Right lobe of liver (tissue), 6 donors: Measurements from ENCODE around the gene SYNE1. TPM values are rescaled to one million over a fixed set of nuclear protein-coding genes. Genes with fewer than 3 reads are reported as not detected.

Experiments
- ATAC-seq, 4 donors: fragments of 200-7000 bp; cut with Tn5 transposase; one replicate each; pipeline ENCODE4 v1.9.1; 2020; ENCODE audit warnings: mild to moderate bottlenecking in 4 of 4, moderate library complexity in 4 of 4
- DNase-seq, 3 donors: peaks; one replicate each; pipeline ENCODE4 v3.0.0-alpha.2; 2020
- H3K27ac ChIP-seq, 3 donors: fragments of 200-600 bp; one replicate each; pipeline ENCODE4 v1.8.0; 2022
- H3K27me3 ChIP-seq, 2 donors: fragments of 200-600 bp; one replicate each; pipeline ENCODE4 v1.8.0; 2022
- H3K36me3 ChIP-seq, 4 donors: fragments of 200-600 bp; sonication (generic) in 1 of 4; one replicate each; pipeline versions ENCODE4 v1.5.1 to v1.8.0; 2017 to 2022; ENCODE audit warnings: control low read depth in 1 of 4
- H3K4me1 ChIP-seq, 4 donors: fragments of 200-600 bp; sonication (generic) in 1 of 4; one replicate each; pipeline versions ENCODE4 v1.5.1 to v1.8.0; 2017 to 2022; ENCODE audit warnings: control low read depth in 1 of 4
- H3K4me3 ChIP-seq, 3 donors: fragments of 200-600 bp; one replicate each; pipeline ENCODE4 v1.8.0; 2022
- H3K9me3 ChIP-seq, 4 donors: fragments of 200-600 bp; sonication (generic) in 1 of 4; one replicate each; pipeline versions ENCODE4 v1.5.1 to v1.8.0; 2017 to 2022; ENCODE audit warnings: control low read depth in 1 of 4
- POLR2A ChIP-seq: fragments of 450-650 bp; IDR thresholded peaks from one replicate; pipeline ENCODE4 v1.6.1; 2017; ENCODE audit warnings: antibody characterized with exemption, mild to moderate bottlenecking
- WGBS: methylation state at CpG from one replicate; pipeline ENCODE4 v1.1.6; 2018; ENCODE audit warnings: low coverage, low lambda C conversion rate; ENCODE audit not compliant: insufficient coverage; ENCODE audit errors: missing lambda C conversion rate; 5-methylcytosine and 5-hydroxymethylcytosine counted together
- intact Hi-C, 2 donors: fragments of 100-400 bp; cut with DNase I; formaldehyde crosslinking; loops; one replicate each; pipeline versions ENCODE4 v1.11.2 to v1.14.1; 2022
- total RNA-seq, 6 experiments: library from RNA; depleted of rRNA in 2 of 6; stranded (reverse); fragments of >200 nt in 2 of 6; fragmentation: NEBNext Ultra II Directional in 3 of 6; extraction: Animal tissue kit (Norgen Biotek cat#: 25700) in 3 of 6; gene quantifications; one replicate each; pipeline versions ENCODE4 v1.1.0 to v1.2.4, GENCODE V29; 2016 to 2023
- TF ChIP-seq, protein P1 (sequence below), 4 donors: fragments of 200-600 bp in 3 of 4; fragments of 450-650 bp in 1 of 4; IDR thresholded peaks; one replicate each; pipeline versions ENCODE4 v1.5.1 to v1.8.0; 2016 to 2022; ENCODE audit warnings: antibody characterized with exemption in 4 of 4, mild to moderate bottlenecking in 2 of 4
- donor health status: DM: no; HTN: yes; CAD: no.
- donor health status: DM: no; HTN: no; CAD: no.
- donor health status: DM: no; HTN: no; CAD: no.
- donor health status: DM: no; HTN: yes; CAD: no.
- donor health status: DM: no; HTN: yes; CAD: no.

SYNE1 gene
- total RNA-seq, 6 experiments from 2014 or later: 22.8 to 43.2 (median 25.0) TPM

DNA sequence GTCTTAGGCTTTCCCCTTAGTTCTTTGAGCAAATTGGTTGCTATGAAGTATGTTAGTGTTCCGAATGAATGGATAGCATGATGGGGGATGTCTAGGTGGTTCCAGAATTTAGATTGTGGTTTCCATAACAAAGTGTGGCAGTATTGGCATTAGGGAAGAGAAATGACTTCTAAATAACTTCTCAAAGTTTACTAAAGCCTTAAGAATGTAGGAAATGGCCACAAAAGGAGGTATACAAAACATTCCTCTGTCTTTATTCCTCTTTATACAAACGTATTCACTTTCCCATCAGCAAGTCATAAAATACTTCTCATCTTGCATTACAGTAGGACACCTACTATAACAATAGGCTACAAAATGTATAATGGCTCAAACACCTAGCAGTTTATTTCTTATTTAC is 550.1 kb downstream of the SYNE1 start:
- no peak overlapping the region for H3K27ac ChIP-seq

DNA sequence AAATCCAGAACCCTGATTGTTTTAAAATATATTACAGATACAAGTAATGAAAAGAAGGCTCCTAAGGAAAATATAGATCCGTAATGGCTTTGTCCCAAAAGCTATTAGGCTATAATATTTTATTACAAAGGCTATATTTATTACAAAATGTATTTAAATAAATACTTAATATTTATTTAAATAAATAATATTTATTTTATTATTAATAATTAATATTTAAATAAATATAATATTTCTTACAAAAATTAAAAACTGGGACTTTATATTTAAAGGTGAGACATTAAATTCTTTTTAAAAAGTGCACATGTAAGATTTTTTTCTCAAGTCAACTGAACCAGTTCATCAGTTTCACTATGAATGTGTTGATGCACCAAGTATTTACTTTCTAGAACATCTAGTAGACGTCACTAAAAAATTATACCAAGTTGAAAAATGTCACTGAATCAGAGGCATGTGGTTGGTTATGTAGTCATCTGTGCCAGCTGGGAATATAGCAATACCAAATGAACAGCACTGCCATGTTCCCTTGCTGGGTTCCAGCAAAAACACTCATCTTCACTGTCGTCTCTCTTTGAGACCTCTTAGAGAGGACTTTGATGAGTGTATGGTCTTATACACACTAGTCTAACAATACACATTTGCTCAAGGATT is 550.8 kb downstream of the SYNE1 start:
- Histone ChIP-seq H3K27me3 (no peaks in the 10 kb centered on the region), H3K36me3 (no peaks in the 10 kb centered on the region), H3K27ac (no peak overlapping the region), H3K4me3 (no peak overlapping the region), H3K4me1 (no peaks in the 10 kb centered on the region), H3K9me3 (no peaks in the 10 kb centered on the region)
- TF ChIP-seq, protein P1, sequence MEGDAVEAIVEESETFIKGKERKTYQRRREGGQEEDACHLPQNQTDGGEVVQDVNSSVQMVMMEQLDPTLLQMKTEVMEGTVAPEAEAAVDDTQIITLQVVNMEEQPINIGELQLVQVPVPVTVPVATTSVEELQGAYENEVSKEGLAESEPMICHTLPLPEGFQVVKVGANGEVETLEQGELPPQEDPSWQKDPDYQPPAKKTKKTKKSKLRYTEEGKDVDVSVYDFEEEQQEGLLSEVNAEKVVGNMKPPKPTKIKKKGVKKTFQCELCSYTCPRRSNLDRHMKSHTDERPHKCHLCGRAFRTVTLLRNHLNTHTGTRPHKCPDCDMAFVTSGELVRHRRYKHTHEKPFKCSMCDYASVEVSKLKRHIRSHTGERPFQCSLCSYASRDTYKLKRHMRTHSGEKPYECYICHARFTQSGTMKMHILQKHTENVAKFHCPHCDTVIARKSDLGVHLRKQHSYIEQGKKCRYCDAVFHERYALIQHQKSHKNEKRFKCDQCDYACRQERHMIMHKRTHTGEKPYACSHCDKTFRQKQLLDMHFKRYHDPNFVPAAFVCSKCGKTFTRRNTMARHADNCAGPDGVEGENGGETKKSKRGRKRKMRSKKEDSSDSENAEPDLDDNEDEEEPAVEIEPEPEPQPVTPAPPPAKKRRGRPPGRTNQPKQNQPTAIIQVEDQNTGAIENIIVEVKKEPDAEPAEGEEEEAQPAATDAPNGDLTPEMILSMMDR (IDR thresholded peaks at IDR 0.05): no peak
- no peak for TF ChIP-seq POLR2A
- ATAC-seq: no peak
- DNase-seq: no peak
- WGBS: 91% methylated on average over 3 of the region's 3 CpGs
- intact Hi-C loops: no loop called here

More for the DNA sequence above, 550.1 kb downstream of the SYNE1 start:
- 85% methylated on average over 2 of the region's 2 CpGs for WGBS
- Histone ChIP-seq H3K36me3 (no peaks in the 10 kb centered on the region), H3K27me3 (no peaks in the 10 kb centered on the region), H3K9me3 (no peaks in the 10 kb centered on the region), H3K4me1 (no peaks in the 10 kb centered on the region), H3K4me3 (no peak overlapping the region)
- TF ChIP-seq, protein P1 (IDR thresholded peaks at IDR 0.05): no peak
- TF ChIP-seq POLR2A: no peak
- intact Hi-C loops: no loop called here
- DNase-seq: no peak
- no peak for ATAC-seq

DNA sequence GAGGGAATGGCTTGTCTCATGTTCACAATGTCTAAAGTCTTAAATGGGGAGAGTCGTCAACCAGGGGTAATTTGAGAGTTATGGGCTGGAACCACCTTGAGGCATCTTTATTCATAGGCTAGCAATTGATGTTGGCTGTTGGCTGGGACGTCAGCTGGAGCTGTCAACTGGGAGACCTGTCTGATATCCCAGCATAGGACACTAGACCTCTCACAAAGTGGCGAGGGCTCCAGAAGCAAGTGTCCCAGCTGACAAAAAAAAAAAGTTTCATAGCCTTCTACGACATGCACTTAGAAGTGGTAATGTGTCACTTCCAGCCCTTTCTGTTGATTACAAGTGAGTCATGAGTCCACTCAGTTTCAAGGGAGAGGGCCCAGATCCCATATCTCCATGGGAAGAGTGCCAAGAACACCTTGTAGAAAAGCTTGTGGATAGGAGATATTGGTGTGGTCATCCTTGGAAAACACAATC is 551.7 kb downstream of the SYNE1 start:
- no peaks in the 10 kb centered on the region for H3K36me3 ChIP-seq
- TF ChIP-seq, protein P1 (IDR thresholded peaks at IDR 0.05): no peak
- no peak for TF ChIP-seq POLR2A
- H3K27me3 ChIP-seq: no peaks in the 10 kb centered on the region
- H3K9me3 ChIP-seq: no peaks in the 10 kb centered on the region
- 92% methylated on average over 2 of the region's 4 CpGs for WGBS
- no peaks in the 10 kb centered on the region for H3K4me1 ChIP-seq
- no peak overlapping the region for H3K27ac ChIP-seq
- H3K4me3 ChIP-seq: no peak overlapping the region
- DNase-seq (no peak), ATAC-seq (peak in 2 of 4 donors; percentile 44 to 66)
- intact Hi-C loops: no loop called here

DNA sequence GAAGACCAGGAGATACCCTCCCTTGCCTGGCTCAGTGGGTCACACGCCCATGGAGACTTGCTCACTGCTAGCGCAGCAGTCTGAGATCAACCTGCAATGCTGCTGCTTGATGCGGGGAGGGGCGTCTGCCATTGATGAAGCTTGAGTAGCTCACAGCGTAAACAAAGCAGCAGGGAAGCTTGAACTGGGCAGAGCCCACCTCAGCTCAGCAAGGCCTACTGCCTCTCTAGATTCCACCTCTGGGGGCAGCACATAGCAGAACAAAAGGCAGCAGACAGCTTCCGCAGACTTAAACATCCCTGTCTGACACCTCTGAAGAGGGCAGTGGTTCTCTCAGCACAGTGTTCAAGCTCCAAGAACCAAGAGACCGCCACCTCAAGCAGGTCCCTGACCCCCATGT is 558.4 kb downstream of the SYNE1 start:
- TF ChIP-seq, protein P1 (IDR thresholded peaks at IDR 0.05): no peak
- intact Hi-C loops: no loop called here
- no peak overlapping the region for H3K27ac ChIP-seq
- H3K27me3 ChIP-seq: no peaks in the 10 kb centered on the region
- no peak for ATAC-seq
- no peaks in the 10 kb centered on the region for H3K9me3 ChIP-seq
- no CpG with 5 or more reads among the region's 7 CpGs for WGBS
- no peak overlapping the region for H3K4me3 ChIP-seq
- H3K36me3 ChIP-seq: no peaks in the 10 kb centered on the region
- no peak for DNase-seq
- no peaks in the 10 kb centered on the region for H3K4me1 ChIP-seq
